ENCODE measurements around the gene KCTD10. TPM values are rescaled to one million over a fixed set of nuclear protein-coding genes. Genes with fewer than 3 reads are reported as not detected.
A peak's percentile ranks its signal among the peaks of the same experiment; 100 is the strongest.

KCTD10 gene
- total RNA-seq, 1 experiment from 2014 or later = 55.2 TPM

DNA sequence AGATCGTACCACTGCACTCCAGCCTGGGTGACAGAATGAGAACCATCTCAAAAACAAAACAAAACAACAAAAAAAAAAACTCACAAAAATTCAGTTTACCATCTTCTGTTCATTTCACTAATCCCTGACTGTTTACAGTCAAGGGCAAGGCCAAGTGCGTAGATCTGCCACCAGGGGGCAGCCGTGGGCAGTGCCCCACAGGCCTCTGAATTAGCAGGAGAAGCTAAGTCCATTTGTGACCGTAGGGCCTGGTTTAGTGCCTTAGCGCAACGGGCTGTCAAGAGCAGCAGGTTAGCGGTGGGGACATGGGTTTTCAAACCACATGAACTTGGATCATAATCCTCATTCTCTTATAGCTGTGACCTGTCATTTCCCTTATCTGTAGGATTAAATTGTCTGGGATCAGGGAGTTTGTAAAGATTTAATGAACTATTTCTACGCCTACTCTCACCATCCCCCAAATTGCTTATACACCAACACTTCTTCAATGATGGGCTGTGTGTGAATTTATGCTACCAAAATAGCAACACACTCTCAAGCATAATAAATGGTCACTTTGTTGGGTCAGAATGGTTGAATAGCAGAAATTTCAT is 49.0 kb downstream of the KCTD10 start:
- Histone ChIP-seq H3K27me3 (ENCODE audit: control insufficient read depth, insufficient read depth, low read length) (no peaks in the 10 kb centered on the region), H3K4me1 (ENCODE audit: control insufficient read depth, insufficient read depth, low read length) (no peaks in the 10 kb centered on the region), H3K27ac (ENCODE audit: low read length) (no peak overlapping the region), H3K36me3 (ENCODE audit: control insufficient read depth, insufficient read depth, low read length) (no peaks in the 10 kb centered on the region), H3K4me3 (ENCODE audit: low read depth in 2 of 2, low read length in 2 of 2) (no peak overlapping the region), H3K9me3 (ENCODE audit: control insufficient read depth, insufficient read depth, low read depth, low read length) (no peaks in the 10 kb centered on the region)
- TF ChIP-seq, protein P1, sequence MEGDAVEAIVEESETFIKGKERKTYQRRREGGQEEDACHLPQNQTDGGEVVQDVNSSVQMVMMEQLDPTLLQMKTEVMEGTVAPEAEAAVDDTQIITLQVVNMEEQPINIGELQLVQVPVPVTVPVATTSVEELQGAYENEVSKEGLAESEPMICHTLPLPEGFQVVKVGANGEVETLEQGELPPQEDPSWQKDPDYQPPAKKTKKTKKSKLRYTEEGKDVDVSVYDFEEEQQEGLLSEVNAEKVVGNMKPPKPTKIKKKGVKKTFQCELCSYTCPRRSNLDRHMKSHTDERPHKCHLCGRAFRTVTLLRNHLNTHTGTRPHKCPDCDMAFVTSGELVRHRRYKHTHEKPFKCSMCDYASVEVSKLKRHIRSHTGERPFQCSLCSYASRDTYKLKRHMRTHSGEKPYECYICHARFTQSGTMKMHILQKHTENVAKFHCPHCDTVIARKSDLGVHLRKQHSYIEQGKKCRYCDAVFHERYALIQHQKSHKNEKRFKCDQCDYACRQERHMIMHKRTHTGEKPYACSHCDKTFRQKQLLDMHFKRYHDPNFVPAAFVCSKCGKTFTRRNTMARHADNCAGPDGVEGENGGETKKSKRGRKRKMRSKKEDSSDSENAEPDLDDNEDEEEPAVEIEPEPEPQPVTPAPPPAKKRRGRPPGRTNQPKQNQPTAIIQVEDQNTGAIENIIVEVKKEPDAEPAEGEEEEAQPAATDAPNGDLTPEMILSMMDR (IDR thresholded peaks at IDR 0.05) = peak; percentile 98
- TF ChIP-seq TCF7L2 (IDR thresholded peaks at IDR 0.05; ENCODE audit: low read depth, low read length) (no peak), POLR2AphosphoS5 (IDR thresholded peaks at IDR 0.05; ENCODE audit: low read depth, low read length) (no peak)
- TF ChIP-seq, protein P2, sequence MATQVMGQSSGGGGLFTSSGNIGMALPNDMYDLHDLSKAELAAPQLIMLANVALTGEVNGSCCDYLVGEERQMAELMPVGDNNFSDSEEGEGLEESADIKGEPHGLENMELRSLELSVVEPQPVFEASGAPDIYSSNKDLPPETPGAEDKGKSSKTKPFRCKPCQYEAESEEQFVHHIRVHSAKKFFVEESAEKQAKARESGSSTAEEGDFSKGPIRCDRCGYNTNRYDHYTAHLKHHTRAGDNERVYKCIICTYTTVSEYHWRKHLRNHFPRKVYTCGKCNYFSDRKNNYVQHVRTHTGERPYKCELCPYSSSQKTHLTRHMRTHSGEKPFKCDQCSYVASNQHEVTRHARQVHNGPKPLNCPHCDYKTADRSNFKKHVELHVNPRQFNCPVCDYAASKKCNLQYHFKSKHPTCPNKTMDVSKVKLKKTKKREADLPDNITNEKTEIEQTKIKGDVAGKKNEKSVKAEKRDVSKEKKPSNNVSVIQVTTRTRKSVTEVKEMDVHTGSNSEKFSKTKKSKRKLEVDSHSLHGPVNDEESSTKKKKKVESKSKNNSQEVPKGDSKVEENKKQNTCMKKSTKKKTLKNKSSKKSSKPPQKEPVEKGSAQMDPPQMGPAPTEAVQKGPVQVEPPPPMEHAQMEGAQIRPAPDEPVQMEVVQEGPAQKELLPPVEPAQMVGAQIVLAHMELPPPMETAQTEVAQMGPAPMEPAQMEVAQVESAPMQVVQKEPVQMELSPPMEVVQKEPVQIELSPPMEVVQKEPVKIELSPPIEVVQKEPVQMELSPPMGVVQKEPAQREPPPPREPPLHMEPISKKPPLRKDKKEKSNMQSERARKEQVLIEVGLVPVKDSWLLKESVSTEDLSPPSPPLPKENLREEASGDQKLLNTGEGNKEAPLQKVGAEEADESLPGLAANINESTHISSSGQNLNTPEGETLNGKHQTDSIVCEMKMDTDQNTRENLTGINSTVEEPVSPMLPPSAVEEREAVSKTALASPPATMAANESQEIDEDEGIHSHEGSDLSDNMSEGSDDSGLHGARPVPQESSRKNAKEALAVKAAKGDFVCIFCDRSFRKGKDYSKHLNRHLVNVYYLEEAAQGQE (IDR thresholded peaks at IDR 0.05; ENCODE audit: insufficient read depth in 1 of 2, low read depth in 2 of 2, low read length in 1 of 2) = no peak
- DNase-seq (ENCODE audit: low read depth, low spot score) (peak; percentile 42), ATAC-seq (peak; percentile 93)
- POLR2A ChIA-PET = no interaction called here
- in situ Hi-C loops (cut with HindIII; ENCODE audit: low pct_unique_long_range_greater_than_20kb, low sequenced_read_pairs) (no loop called here), intact Hi-C loops (cut with micrococcal nuclease; ENCODE audit: unreplicated experiment) (no loop called here)
- CTCF ChIA-PET = interaction anchor here (0.5 to 0.8 kb wide), 13 partner anchors 23 to 595 kb away, joined by 3 to 8 read pairs (median 4); partner anchors contain the start of genes KCTD10 and UBE3B
- BruUV-seq (replicated peaks) = no TSS peak

DNA sequence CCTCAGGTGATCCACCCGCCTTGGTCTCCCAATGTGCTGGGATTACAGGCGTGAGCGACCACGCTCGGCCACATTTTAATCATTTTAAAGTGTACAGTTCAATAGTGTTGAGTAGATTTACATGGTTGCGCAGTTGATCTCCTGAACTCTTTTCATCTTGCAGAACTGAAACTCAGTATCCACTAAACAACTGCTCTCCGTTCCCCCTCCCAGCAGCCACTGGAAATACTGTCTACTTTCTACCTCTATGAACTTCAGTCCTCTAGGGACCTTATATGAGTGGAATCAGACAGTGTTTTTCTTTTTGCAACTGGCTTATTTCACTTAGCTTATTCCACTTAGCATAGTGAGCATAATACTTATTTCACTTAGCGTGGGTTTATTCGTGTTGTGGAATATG is 53.7 kb downstream of the KCTD10 start:
- Histone ChIP-seq H3K27ac (ENCODE audit: low read length) (no peak overlapping the region), H3K27me3 (ENCODE audit: control insufficient read depth, insufficient read depth, low read length) (no peaks in the 10 kb centered on the region), H3K4me3 (ENCODE audit: low read depth in 2 of 2, low read length in 2 of 2) (no peak overlapping the region), H3K36me3 (ENCODE audit: control insufficient read depth, insufficient read depth, low read length) (no peaks in the 10 kb centered on the region), H3K4me1 (ENCODE audit: control insufficient read depth, insufficient read depth, low read length) (no peaks in the 10 kb centered on the region), H3K9me3 (ENCODE audit: control insufficient read depth, insufficient read depth, low read depth, low read length) (no peaks in the 10 kb centered on the region)
- CTCF ChIA-PET = no interaction called here
- DNase-seq (ENCODE audit: low read depth, low spot score) (no peak), ATAC-seq (no peak)
- in situ Hi-C loops (cut with HindIII; ENCODE audit: low pct_unique_long_range_greater_than_20kb, low sequenced_read_pairs) (no loop called here), intact Hi-C loops (cut with micrococcal nuclease; ENCODE audit: unreplicated experiment) (no loop called here)
- TF ChIP-seq, protein P1 (IDR thresholded peaks at IDR 0.05) = no peak
- TF ChIP-seq SIN3A (IDR thresholded peaks at IDR 0.05; ENCODE audit: borderline replicate concordance, insufficient read depth, low read depth, low read length) (no peak), POLR2AphosphoS5 (IDR thresholded peaks at IDR 0.05; ENCODE audit: low read depth, low read length) (no peak), TCF7L2 (IDR thresholded peaks at IDR 0.05; ENCODE audit: low read depth, low read length) (no peak)
- TF ChIP-seq, protein P2 (IDR thresholded peaks at IDR 0.05; ENCODE audit: insufficient read depth in 1 of 2, low read depth in 2 of 2, low read length in 1 of 2) = no peak
- no TSS peak for BruUV-seq (replicated peaks)
- POLR2A ChIA-PET = no interaction called here

Measured in Panc1 (cell line).